Caco-2 (cell line): ENCODE results near the gene AMD1. TPM values are rescaled to one million over a fixed set of nuclear protein-coding genes. Genes with fewer than 3 reads are reported as not detected.

Source experiments
- BruUV-seq: library from RNA; stranded (reverse); fragments of 400-500 nt; replicated peaks from 2 replicates; lab custom pipeline; 2021; lab: Mats Ljungman, UMichigan
- CTCF ChIA-PET: fragments of 300-600 bp; sonication (Branson Sonifier 250); formaldehyde crosslinking; loops from one replicate; lab custom pipeline; 2022; ENCODE audit warnings: antibody characterized with exemption; lab: Charles Lee
- POLR2A ChIA-PET: fragments of 300-600 bp; sonication (Branson Sonifier 250); formaldehyde crosslinking; loops from one replicate; lab custom pipeline; 2022; ENCODE audit warnings: antibody characterized with exemption; lab: Charles Lee
- DNase-seq, 2 experiments: peaks; one replicate each; pipeline versions ENCODE4 v3.0.0 to v3.0.0-alpha.2; 2020 to 2022
- H3K27me3 ChIP-seq: replicated peaks from 2 replicates; pipeline ENCODE4 v1.6.0; 2011; ENCODE audit warnings: low read length; ENCODE audit not compliant: control insufficient read depth, insufficient read depth
- H3K36me3 ChIP-seq: 2 replicates; pipeline ENCODE4 v1.5.1; 2011; ENCODE audit warnings: low read length; ENCODE audit not compliant: control insufficient read depth, insufficient read depth
- H3K4me1 ChIP-seq: fragments of 250-450 bp; sonication (Bioruptor Pico); 2 replicates; pipeline ENCODE4 v1.5.1; 2020; ENCODE audit warnings: mild to moderate bottlenecking
- H3K4me3 ChIP-seq: 2 replicates; pipeline ENCODE4 v1.5.1; 2011; ENCODE audit warnings: low read depth, mild to moderate bottlenecking, control low read depth, low read length
- H3K9me3 ChIP-seq: fragments of 250-450 bp; sonication (Bioruptor Pico); 2 replicates; pipeline ENCODE4 v1.5.1; 2020; ENCODE audit warnings: mild to moderate bottlenecking, moderate library complexity
- H3K27ac Mint-ChIP-seq: one replicate; pipeline ENCODE4 v1.8.0; 2022; ENCODE audit warnings: mixed read lengths; ENCODE audit not compliant: unreplicated experiment
- H3K27me3 Mint-ChIP-seq: one replicate; pipeline ENCODE4 v1.8.0; 2022; ENCODE audit warnings: mixed read lengths; ENCODE audit not compliant: insufficient read depth, unreplicated experiment
- H3K36me3 Mint-ChIP-seq: one replicate; pipeline ENCODE4 v1.8.0; 2022; ENCODE audit warnings: mild to moderate bottlenecking, mixed read lengths; ENCODE audit not compliant: insufficient read depth, unreplicated experiment
- H3K4me1 Mint-ChIP-seq: one replicate; pipeline ENCODE4 v1.8.0; 2022; ENCODE audit warnings: low read depth, mixed read lengths; ENCODE audit not compliant: unreplicated experiment
- H3K4me3 Mint-ChIP-seq: one replicate; pipeline ENCODE4 v1.8.0; 2022; ENCODE audit warnings: mild to moderate bottlenecking, moderate library complexity, mixed read lengths; ENCODE audit not compliant: unreplicated experiment
- H3K9me3 Mint-ChIP-seq: one replicate; pipeline ENCODE4 v1.8.0; 2022; ENCODE audit warnings: mixed read lengths; ENCODE audit not compliant: unreplicated experiment
- intact Hi-C: fragments of 100-400 bp; cut with micrococcal nuclease; formaldehyde crosslinking; loops from one replicate; pipeline ENCODE4 v1.10.0; 2022; ENCODE audit not compliant: unreplicated experiment
- total RNA-seq: library from RNA; stranded (reverse); gene quantifications from 2 replicates; pipeline ENCODE4 v1.2.3, GENCODE V29; 2022
- TF ChIP-seq, protein P1 (sequence below), 2 experiments: fragments of 200-600 bp in 1 of 2; IDR thresholded peaks; 1 replicate in 1 of 2; 2 replicates in 1 of 2; pipeline versions ENCODE4 v1.5.1 to v1.8.0; 2011 to 2022; ENCODE audit warnings: antibody characterized with exemption in 1 of 2, control low read depth in 1 of 2, inconsistent platforms in 1 of 2, low read depth in 1 of 2, low read length in 1 of 2, mild to moderate bottlenecking in 1 of 2, moderate library complexity in 1 of 2; ENCODE audit not compliant: insufficient read depth in 1 of 2, severe bottlenecking in 1 of 2, unreplicated experiment in 1 of 2

The AMD1 gene
- total RNA-seq, 1 experiment from 2014 or later = 90.0 TPM

DNA sequence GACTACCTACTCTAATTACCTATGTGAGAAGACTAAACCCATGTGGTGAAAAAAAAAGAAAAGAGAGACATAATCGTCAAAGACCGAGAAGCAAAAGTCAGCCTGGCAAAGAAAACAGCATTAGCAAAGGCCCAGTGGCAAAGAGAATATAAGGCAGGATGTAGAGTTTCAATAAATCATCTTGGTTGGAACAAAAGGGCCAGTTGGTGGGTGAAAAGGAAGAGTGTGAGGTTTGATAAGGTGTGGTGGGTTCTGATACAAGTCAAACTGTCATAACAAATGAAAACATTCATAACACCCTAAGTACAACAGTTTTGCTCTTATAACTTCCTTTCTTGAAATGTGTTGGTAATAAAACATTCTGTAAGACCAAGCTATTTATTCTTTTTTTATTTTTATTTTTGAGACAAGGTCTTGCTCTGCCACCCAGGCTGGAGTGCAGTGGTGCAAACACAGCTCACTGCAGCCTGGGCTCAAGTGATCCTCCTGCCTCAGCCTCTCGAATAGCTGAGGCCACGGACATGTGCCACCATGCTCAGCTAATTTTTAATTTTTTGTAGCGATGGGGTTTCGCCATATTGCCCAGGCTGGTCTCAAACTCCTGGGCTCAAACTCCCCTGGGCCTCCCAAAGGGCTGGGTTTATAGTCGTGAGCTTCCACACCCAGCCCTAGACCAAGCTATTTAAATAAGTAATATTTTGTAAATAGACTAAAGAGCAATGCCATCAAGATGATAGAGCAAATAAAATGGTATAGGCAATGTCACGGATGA, 65.0 kb downstream of the AMD1 start:
- Histone ChIP-seq H3K4me3 (no peak overlapping the region), H3K27me3 (no peaks in the 10 kb centered on the region), H3K4me1 (no peaks in the 10 kb centered on the region), H3K36me3 (no peaks in the 10 kb centered on the region), H3K9me3 (no peaks in the 10 kb centered on the region)
- no peaks in the 10 kb centered on the region for H3K4me1 Mint-ChIP-seq
- no peaks in the 10 kb centered on the region for H3K27me3 Mint-ChIP-seq
- no peaks in the 10 kb centered on the region for H3K36me3 Mint-ChIP-seq
- CTCF ChIA-PET = no interaction called here
- no peaks in the 10 kb centered on the region for H3K9me3 Mint-ChIP-seq
- intact Hi-C loops = no loop called here
- BruUV-seq = no TSS peak
- TF ChIP-seq, protein P1, sequence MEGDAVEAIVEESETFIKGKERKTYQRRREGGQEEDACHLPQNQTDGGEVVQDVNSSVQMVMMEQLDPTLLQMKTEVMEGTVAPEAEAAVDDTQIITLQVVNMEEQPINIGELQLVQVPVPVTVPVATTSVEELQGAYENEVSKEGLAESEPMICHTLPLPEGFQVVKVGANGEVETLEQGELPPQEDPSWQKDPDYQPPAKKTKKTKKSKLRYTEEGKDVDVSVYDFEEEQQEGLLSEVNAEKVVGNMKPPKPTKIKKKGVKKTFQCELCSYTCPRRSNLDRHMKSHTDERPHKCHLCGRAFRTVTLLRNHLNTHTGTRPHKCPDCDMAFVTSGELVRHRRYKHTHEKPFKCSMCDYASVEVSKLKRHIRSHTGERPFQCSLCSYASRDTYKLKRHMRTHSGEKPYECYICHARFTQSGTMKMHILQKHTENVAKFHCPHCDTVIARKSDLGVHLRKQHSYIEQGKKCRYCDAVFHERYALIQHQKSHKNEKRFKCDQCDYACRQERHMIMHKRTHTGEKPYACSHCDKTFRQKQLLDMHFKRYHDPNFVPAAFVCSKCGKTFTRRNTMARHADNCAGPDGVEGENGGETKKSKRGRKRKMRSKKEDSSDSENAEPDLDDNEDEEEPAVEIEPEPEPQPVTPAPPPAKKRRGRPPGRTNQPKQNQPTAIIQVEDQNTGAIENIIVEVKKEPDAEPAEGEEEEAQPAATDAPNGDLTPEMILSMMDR (IDR thresholded peaks at IDR 0.05; ENCODE audit: insufficient read depth in 1 of 2, low read depth in 1 of 2, low read length in 1 of 2, severe bottlenecking in 1 of 2, unreplicated experiment in 1 of 2) = no peak
- DNase-seq = no peak
- POLR2A ChIA-PET = no interaction called here
- H3K4me3 Mint-ChIP-seq = no peak overlapping the region
- no peak overlapping the region for H3K27ac Mint-ChIP-seq

DNA sequence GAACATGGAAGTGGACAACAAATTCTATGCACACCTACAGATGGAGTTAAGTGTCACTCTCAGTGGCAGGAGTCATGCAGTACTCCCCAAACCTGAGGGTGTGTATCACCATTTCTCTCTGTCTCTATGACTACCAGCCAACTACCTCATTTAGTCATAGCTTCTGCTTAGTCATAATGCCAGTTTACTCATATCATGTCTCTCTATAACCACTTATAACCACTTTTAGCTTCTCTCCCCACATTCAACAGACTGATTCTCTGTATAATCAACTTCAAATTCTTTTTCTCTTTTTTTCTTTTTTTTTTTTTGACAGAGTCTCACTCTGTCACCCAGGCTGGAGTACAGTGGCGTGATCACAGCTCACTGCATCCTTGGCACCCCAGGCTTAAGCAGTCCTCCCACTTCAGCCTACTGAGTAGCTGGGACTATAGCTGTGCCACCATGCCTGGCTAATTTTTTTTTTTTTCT, 70.1 kb downstream of the AMD1 start:
- CTCF ChIA-PET = no interaction called here
- TF ChIP-seq, protein P1 (IDR thresholded peaks at IDR 0.05; ENCODE audit: insufficient read depth in 1 of 2, low read depth in 1 of 2, low read length in 1 of 2, severe bottlenecking in 1 of 2, unreplicated experiment in 1 of 2) = no peak
- Mint-ChIP-seq H3K36me3 (no peaks in the 10 kb centered on the region), H3K27ac (no peak overlapping the region), H3K9me3 (no peaks in the 10 kb centered on the region), H3K27me3 (no peaks in the 10 kb centered on the region), H3K4me1 (no peaks in the 10 kb centered on the region), H3K4me3 (no peak overlapping the region)
- Histone ChIP-seq H3K4me3 (no peak overlapping the region), H3K9me3 (no peaks in the 10 kb centered on the region), H3K36me3 (no peaks in the 10 kb centered on the region), H3K27me3 (no peaks in the 10 kb centered on the region), H3K4me1 (no peaks in the 10 kb centered on the region)
- no peak for DNase-seq
- no TSS peak for BruUV-seq
- POLR2A ChIA-PET = interaction anchor here (0.6 kb wide), 1 partner anchor 129 kb away, joined by 3 read pairs; no protein-coding TSS in a partner anchor
- intact Hi-C loops = no loop called here

Other genes starting within 250 kb of the AMD1 start
- 23.1 and 24.6 TPM in 2 replicates for gene CDK19, start 59.3 kb upstream of the AMD1 start, total RNA-seq
- 109 and 114 TPM in 2 replicates for gene GTF3C6, start 83.9 kb downstream of the AMD1 start, total RNA-seq
- gene RPF2, start 107.3 kb downstream of the AMD1 start, total RNA-seq = 41.4 and 42.9 TPM in 2 replicates
- gene SLC16A10, start 212.7 kb downstream of the AMD1 start, total RNA-seq = 13.6 and 14.2 TPM in 2 replicates